Measurements from ENCODE around the gene ABCC11.

The ABCC11 gene

GRCh38 chr16:48247311-48247710 is at the start of gene ABCC11:
TSS of gene ABCC11 (minus strand) at chr16:48247539. CDS start at chr16:48231921, 15,618 bp downstream.
- TF ChIP-seq CTCF (IDR thresholded peaks at IDR 0.05; ENCODE audit: low read depth, low read length) = no peak
- H3K4me3 ChIP-seq (ENCODE audit: low read depth, low read length) = no peak within 1 kb of the TSS

- no peak for TF ChIP-seq CTCF (IDR thresholded peaks at IDR 0.05; ENCODE audit: low read depth, low read length)
- H3K4me3 ChIP-seq (ENCODE audit: low read depth, low read length) = no peak overlapping the region
Observed at GRCh38 chr16:48295488-48296281, 48.3 kb upstream of the ABCC11 start.

- no peak for TF ChIP-seq CTCF (IDR thresholded peaks at IDR 0.05; ENCODE audit: low read depth, low read length)
- H3K4me3 ChIP-seq (ENCODE audit: low read depth, low read length) = no peak overlapping the region
Observed at GRCh38 chr16:48294724-48295123, 47.4 kb upstream of the ABCC11 start.

GRCh38 chr16:48292452-48292851 is 45.1 kb upstream of the ABCC11 start:
- H3K4me3 ChIP-seq (ENCODE audit: low read depth, low read length) = no peak overlapping the region
- no peak for TF ChIP-seq CTCF (IDR thresholded peaks at IDR 0.05; ENCODE audit: low read depth, low read length)

GRCh38 chr16:48291754-48292153 is 44.4 kb upstream of the ABCC11 start:
- TF ChIP-seq CTCF (IDR thresholded peaks at IDR 0.05; ENCODE audit: low read depth, low read length) = no peak
- no peak overlapping the region for H3K4me3 ChIP-seq (ENCODE audit: low read depth, low read length)

- H3K4me3 ChIP-seq (ENCODE audit: low read depth, low read length) = no peak overlapping the region
- TF ChIP-seq CTCF (IDR thresholded peaks at IDR 0.05; ENCODE audit: low read depth, low read length) = no peak
Observed at GRCh38 chr16:48291303-48291702, 44.0 kb upstream of the ABCC11 start.

GRCh38 chr16:48287239-48287638 is 39.9 kb upstream of the ABCC11 start:
- TF ChIP-seq CTCF (IDR thresholded peaks at IDR 0.05; ENCODE audit: low read depth, low read length) = no peak
- no peak overlapping the region for H3K4me3 ChIP-seq (ENCODE audit: low read depth, low read length)
